ENCODE results near the gene JPH3.

DNA sequence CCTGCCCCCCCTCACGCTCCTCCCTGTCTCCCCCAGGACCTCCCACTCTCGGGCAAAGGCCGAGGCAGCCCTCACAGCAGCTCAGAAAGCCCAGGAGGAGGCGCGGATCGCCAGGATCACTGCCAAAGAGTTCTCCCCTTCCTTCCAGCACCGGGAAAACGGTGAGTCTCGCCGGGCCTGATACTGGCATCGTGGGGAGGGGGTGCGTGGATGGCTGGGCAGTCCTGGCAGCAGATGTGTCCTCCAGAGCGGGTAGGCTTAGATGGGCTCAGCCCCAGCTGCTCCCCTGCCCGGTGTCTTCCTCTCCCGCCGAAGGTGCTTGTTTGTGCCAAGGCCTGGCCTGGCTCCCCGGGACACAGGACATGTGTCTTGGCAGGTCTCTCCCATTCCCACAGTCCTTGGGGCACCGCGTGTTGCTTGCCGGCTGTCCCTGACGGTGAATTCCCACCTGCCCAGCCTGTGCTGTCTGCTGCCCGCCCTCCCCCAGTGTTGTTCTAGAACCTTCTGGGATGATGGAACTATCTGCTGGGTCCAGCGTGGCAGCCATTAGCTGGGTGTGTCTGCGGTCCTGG, 81.9 kb downstream of the JPH3 start:
- TF ChIP-seq, protein P1, sequence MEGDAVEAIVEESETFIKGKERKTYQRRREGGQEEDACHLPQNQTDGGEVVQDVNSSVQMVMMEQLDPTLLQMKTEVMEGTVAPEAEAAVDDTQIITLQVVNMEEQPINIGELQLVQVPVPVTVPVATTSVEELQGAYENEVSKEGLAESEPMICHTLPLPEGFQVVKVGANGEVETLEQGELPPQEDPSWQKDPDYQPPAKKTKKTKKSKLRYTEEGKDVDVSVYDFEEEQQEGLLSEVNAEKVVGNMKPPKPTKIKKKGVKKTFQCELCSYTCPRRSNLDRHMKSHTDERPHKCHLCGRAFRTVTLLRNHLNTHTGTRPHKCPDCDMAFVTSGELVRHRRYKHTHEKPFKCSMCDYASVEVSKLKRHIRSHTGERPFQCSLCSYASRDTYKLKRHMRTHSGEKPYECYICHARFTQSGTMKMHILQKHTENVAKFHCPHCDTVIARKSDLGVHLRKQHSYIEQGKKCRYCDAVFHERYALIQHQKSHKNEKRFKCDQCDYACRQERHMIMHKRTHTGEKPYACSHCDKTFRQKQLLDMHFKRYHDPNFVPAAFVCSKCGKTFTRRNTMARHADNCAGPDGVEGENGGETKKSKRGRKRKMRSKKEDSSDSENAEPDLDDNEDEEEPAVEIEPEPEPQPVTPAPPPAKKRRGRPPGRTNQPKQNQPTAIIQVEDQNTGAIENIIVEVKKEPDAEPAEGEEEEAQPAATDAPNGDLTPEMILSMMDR (IDR thresholded peaks at IDR 0.05): no peak
- TF ChIP-seq POLR2A (IDR thresholded peaks at IDR 0.05): no peak
- TF ChIP-seq POLR2AphosphoS5 (IDR thresholded peaks at IDR 0.05): no peak
